H1 (cell line): ENCODE measurements around the gene UGT1A1. TPM values are rescaled to one million over a fixed set of nuclear protein-coding genes. Genes with fewer than 3 reads are reported as not detected.

Source experiments
- CTCF ChIA-PET: fragments of 300-600 bp; sonication (Branson Sonifier 250); formaldehyde crosslinking; loops from one replicate; lab custom pipeline; 2021; ENCODE audit not compliant: partially characterized antibody; lab: Charles Lee
- POLR2A ChIA-PET: fragments of 300-600 bp; sonication (Branson Sonifier 250); formaldehyde crosslinking; loops from one replicate; lab custom pipeline; 2021; ENCODE audit warnings: inconsistent platforms; ENCODE audit not compliant: partially characterized antibody; lab: Charles Lee
- DNase-seq, 2 experiments: peaks; one replicate each; pipeline versions ENCODE4 v3.0.0 to v3.0.0-alpha.2; 2010 to 2022; ENCODE audit warnings: low spot score in 2 of 2, low read depth in 1 of 2, mixed read lengths in 1 of 2
- FAIRE-seq: peaks from 2 replicates; lab custom pipeline; 2011; peaks lifted over from hg19 to GRCh38; lab: Jason Lieb, UNC
- H2AFZ ChIP-seq: 2 replicates; pipeline ENCODE4 v1.8.1; 2012; ENCODE audit warnings: low read length, inconsistent platforms
- H2AK5ac ChIP-seq: 2 replicates; pipeline ENCODE4 v1.6.1; 2013; ENCODE audit warnings: low read depth, low read length
- H2BK120ac ChIP-seq: replicated peaks from 2 replicates; pipeline ENCODE3; 2013; ENCODE audit warnings: low read depth, low read length, inconsistent platforms
- H2BK12ac ChIP-seq: 2 replicates; pipeline ENCODE4 v1.6.1; 2013; ENCODE audit warnings: low read depth, low read length
- H2BK15ac ChIP-seq: 2 replicates; pipeline ENCODE4 v1.6.1; 2013; ENCODE audit warnings: low read length
- H2BK20ac ChIP-seq: 2 replicates; pipeline ENCODE4 v1.6.1; 2013; ENCODE audit warnings: low read length
- H2BK5ac ChIP-seq: 2 replicates; pipeline ENCODE4 v1.6.1; 2013; ENCODE audit warnings: low read depth, low read length
- H3K14ac ChIP-seq: 2 replicates; pipeline ENCODE4 v1.6.1; 2013; ENCODE audit warnings: inconsistent platforms; ENCODE audit not compliant: insufficient read length
- H3K18ac ChIP-seq: 2 replicates; pipeline ENCODE4 v1.6.1; 2013; ENCODE audit warnings: low read length; ENCODE audit errors: extremely low read depth
- H3K23ac ChIP-seq: 2 replicates; pipeline ENCODE4 v1.6.1; 2013; ENCODE audit warnings: inconsistent platforms; ENCODE audit not compliant: insufficient read length
- H3K23me2 ChIP-seq: 2 replicates; pipeline ENCODE4 v1.6.1; 2013; ENCODE audit warnings: low read depth, low read length
- H3K27ac ChIP-seq: 2 replicates; pipeline ENCODE4 v1.6.1; 2011; ENCODE audit warnings: low read depth, low read length, inconsistent platforms
- H3K27me3 ChIP-seq, 4 experiments: replicated peaks in 1 of 4; 1 replicate in 1 of 4; 2 replicates in 3 of 4; pipeline versions ENCODE4 v1.6.1 to v1.8.1; 2011 to 2013; ENCODE audit warnings: low read length in 3 of 4, mild to moderate bottlenecking in 3 of 4, inconsistent platforms in 2 of 4, mixed read lengths in 2 of 4, moderate library complexity in 1 of 4; ENCODE audit not compliant: control insufficient read depth in 3 of 4, insufficient read depth in 3 of 4; ENCODE audit errors: extremely low read depth in 1 of 4
- H3K36me3 ChIP-seq, 4 experiments: 2 replicates each; pipeline versions ENCODE4 v1.6.1 to v1.8.1; 2011 to 2013; ENCODE audit warnings: mild to moderate bottlenecking in 4 of 4, low read length in 3 of 4, moderate library complexity in 2 of 4, control low read depth in 1 of 4, inconsistent platforms in 1 of 4; ENCODE audit not compliant: insufficient read depth in 4 of 4, control insufficient read depth in 2 of 4
- H3K4ac ChIP-seq: replicated peaks from 2 replicates; pipeline ENCODE3; 2013; ENCODE audit warnings: low read length, low read depth, mixed read lengths, inconsistent platforms; ENCODE audit not compliant: insufficient read length
- H3K4me1 ChIP-seq, 4 experiments: replicated peaks in 1 of 4; 1 replicate in 1 of 4; 2 replicates in 3 of 4; pipeline versions ENCODE4 v1.6.1 to v1.8.1; 2011 to 2013; ENCODE audit warnings: low read length in 3 of 4, inconsistent platforms in 2 of 4, mixed read lengths in 1 of 4; ENCODE audit not compliant: insufficient read depth in 4 of 4, control insufficient read depth in 3 of 4
- H3K4me2 ChIP-seq, 2 experiments: 2 replicates each; pipeline versions ENCODE4 v1.6.1 to v1.8.1; 2011 to 2013; ENCODE audit warnings: low read depth in 2 of 2, low read length in 2 of 2, control low read depth in 1 of 2, inconsistent platforms in 1 of 2, mild to moderate bottlenecking in 1 of 2; ENCODE audit not compliant: insufficient read depth in 1 of 2
- H3K4me3 ChIP-seq, 4 experiments: fragments of 200-600, 300-600 bp in 1 of 4; sonication (generic), shearing (Covaris generic), sonication (Bioruptor Twin) in 1 of 4; 2 replicates each; pipeline versions ENCODE4 v1.5.1 to v1.8.1; 2011 to 2016; ENCODE audit warnings: low read length in 4 of 4, low read depth in 3 of 4, control low read depth in 2 of 4, inconsistent platforms in 2 of 4, mild to moderate bottlenecking in 2 of 4, mixed read lengths in 1 of 4, moderate library complexity in 1 of 4; ENCODE audit not compliant: insufficient read depth in 2 of 4; ENCODE audit errors: extremely low read depth in 1 of 4
- H3K56ac ChIP-seq: replicated peaks from 2 replicates; pipeline ENCODE3; 2013; ENCODE audit warnings: low read depth, mild to moderate bottlenecking, mixed read lengths, low read length, inconsistent platforms; ENCODE audit not compliant: insufficient read length
- H3K79me1 ChIP-seq: 2 replicates; pipeline ENCODE4 v1.6.1; 2013; ENCODE audit warnings: low read depth, low read length, control low read depth
- H3K79me2 ChIP-seq, 2 experiments: 2 replicates each; pipeline versions ENCODE4 v1.6.1 to v1.8.1; 2012 to 2013; ENCODE audit warnings: low read length in 2 of 2, mild to moderate bottlenecking in 2 of 2, inconsistent platforms in 1 of 2; ENCODE audit not compliant: insufficient read depth in 2 of 2, control insufficient read depth in 1 of 2
- H3K9ac ChIP-seq, 4 experiments: replicated peaks in 1 of 4; 1 replicate in 1 of 4; 2 replicates in 3 of 4; pipeline versions ENCODE4 v1.6.1 to v1.8.1; 2011 to 2013; ENCODE audit warnings: low read depth in 3 of 4, low read length in 3 of 4, control low read depth in 2 of 4, mild to moderate bottlenecking in 2 of 4, moderate library complexity in 2 of 4, inconsistent platforms in 1 of 4; ENCODE audit errors: extremely low read depth in 1 of 4
- H3K9me3 ChIP-seq, 2 experiments: 2 replicates each; pipeline versions ENCODE4 v1.6.1 to v1.8.1; 2012 to 2013; ENCODE audit warnings: mild to moderate bottlenecking in 2 of 2, moderate library complexity in 2 of 2, control low read depth in 1 of 2, inconsistent platforms in 1 of 2, low read depth in 1 of 2, low read length in 1 of 2, mixed read lengths in 1 of 2; ENCODE audit not compliant: insufficient read depth in 2 of 2
- H4K20me1 ChIP-seq, 2 experiments: replicated peaks in 1 of 2; 2 replicates each; pipeline versions ENCODE3 to v1.8.1; 2011 to 2013; ENCODE audit warnings: inconsistent platforms in 2 of 2, low read length in 2 of 2, mild to moderate bottlenecking in 1 of 2; ENCODE audit not compliant: insufficient read depth in 2 of 2, control insufficient read depth in 1 of 2
- H4K5ac ChIP-seq: 2 replicates; pipeline ENCODE4 v1.6.1; 2013; ENCODE audit warnings: low read length, low read depth, mixed read lengths, inconsistent platforms; ENCODE audit not compliant: insufficient read length
- H4K8ac ChIP-seq: 2 replicates; pipeline ENCODE4 v1.8.0; 2013; ENCODE audit warnings: mild to moderate bottlenecking, moderate library complexity, low read length, inconsistent platforms; ENCODE audit not compliant: insufficient read depth; ENCODE audit errors: extremely low read depth
- H4K91ac ChIP-seq: replicated peaks from 2 replicates; pipeline ENCODE3; 2013; ENCODE audit warnings: low read length, mixed read lengths, inconsistent platforms; ENCODE audit not compliant: insufficient read length
- BACH1 ChIP-seq: IDR thresholded peaks from 2 replicates; pipeline ENCODE4 v1.6.1; 2012; ENCODE audit warnings: low read length, improper control_type of control experiment
- CREB1 ChIP-seq: IDR thresholded peaks from 2 replicates; pipeline ENCODE4 v1.6.1; 2012; ENCODE audit warnings: inconsistent platforms
- HDAC2 ChIP-seq, 2 experiments: fragments of 300-600 bp in 1 of 2; sonication (generic) in 1 of 2; IDR thresholded peaks; 2 replicates each; pipeline ENCODE4 v1.6.1; 2011 to 2012; ENCODE audit warnings: low read depth in 2 of 2, low read length in 2 of 2, mild to moderate bottlenecking in 2 of 2, moderate library complexity in 2 of 2, borderline replicate concordance in 1 of 2, inconsistent platforms in 1 of 2
- HDAC6 ChIP-seq: IDR thresholded peaks from one replicate; pipeline ENCODE4 v1.7.1; 2012; ENCODE audit warnings: low read depth, mild to moderate bottlenecking, inconsistent platforms, low read length, moderate library complexity
- KDM5A ChIP-seq: fragments of 200-600 bp; IDR thresholded peaks from 2 replicates; pipeline ENCODE4 v1.7.1; 2012; ENCODE audit warnings: mild to moderate bottlenecking, low read length, inconsistent platforms, mixed read lengths
- POLR2AphosphoS5 ChIP-seq: IDR thresholded peaks from 2 replicates; pipeline ENCODE4 v1.6.1; 2011; ENCODE audit warnings: low read depth, low read length
- RAD21 ChIP-seq, 2 experiments: IDR thresholded peaks in 1 of 2; conservative IDR thresholded peaks in 1 of 2; 2 replicates each; pipeline ENCODE4 v1.6.1; 2011; ENCODE audit warnings: low read depth in 2 of 2, low read length in 2 of 2, improper control_type of control experiment in 1 of 2, inconsistent platforms in 1 of 2, mild to moderate bottlenecking in 1 of 2, moderate library complexity in 1 of 2
- RBBP5 ChIP-seq: IDR thresholded peaks from 2 replicates; pipeline ENCODE4 v1.7.1; 2012; ENCODE audit warnings: low read depth, mild to moderate bottlenecking, inconsistent platforms, low read length, moderate library complexity, borderline replicate concordance
- RNF2 ChIP-seq: fragments of 200-900, 300-1000 bp; sonication (generic); IDR thresholded peaks from 2 replicates; pipeline ENCODE4 v1.7.1; 2016; ENCODE audit warnings: borderline replicate concordance, low read depth, mild to moderate bottlenecking, antibody characterized with exemption, low read length; ENCODE audit not compliant: poor library complexity, severe bottlenecking; ENCODE audit errors: missing control alignments
- TAF1 ChIP-seq: IDR thresholded peaks from 2 replicates; pipeline ENCODE4 v1.6.1; 2011; ENCODE audit warnings: mild to moderate bottlenecking, low read depth, low read length
- TEAD4 ChIP-seq: IDR thresholded peaks from 2 replicates; pipeline ENCODE4 v1.6.1; 2012; ENCODE audit warnings: low read depth, low read length, inconsistent platforms, mixed read lengths
- WGBS, 2 experiments: shearing (Covaris generic) in 1 of 2; methylation state at CpG; one replicate each; pipeline versions ENCODE4 v1.1.6 to v1.1.7; 2013 to 2015; ENCODE audit warnings: low lambda C conversion rate in 2 of 2, mixed read lengths in 2 of 2, inconsistent platforms in 1 of 2, low coverage in 1 of 2, missing lambda C conversion rate in 1 of 2; ENCODE audit not compliant: insufficient replicate concordance in 2 of 2, insufficient coverage in 1 of 2, insufficient read length in 1 of 2; ENCODE audit errors: extremely low coverage in 1 of 2, missing lambda C conversion rate in 1 of 2; 5-methylcytosine and 5-hydroxymethylcytosine counted together
- polyA plus RNA-seq, 7 experiments: library from polyadenylated mRNA; depleted of rRNA in 3 of 7; stranded (reverse) in 5 of 7; unstranded in 2 of 7; fragments of >200 nt in 5 of 7; fragments of 200-250 nt in 2 of 7; gene quantifications; 1 replicate in 5 of 7; 2 replicates in 1 of 7; 4 replicates in 1 of 7; pipeline versions ENCODE4 v1.2.1 to v1.2.3, GENCODE V29; 2011 to 2013; ENCODE audit warnings: missing spikeins in 2 of 7, mixed read lengths in 2 of 7
- total RNA-seq: library from RNA; stranded (reverse); fragmentation: NEBNext Ultra II Directional; extraction: Animal tissue kit (Norgen Biotek cat#: 25700); gene quantifications from 2 replicates; pipeline ENCODE4 v1.2.1, GENCODE V29; 2021
- TF ChIP-seq, protein P1 (sequence below): IDR thresholded peaks from 2 replicates; pipeline ENCODE4 v1.6.1; 2012; ENCODE audit warnings: inconsistent platforms
- TF ChIP-seq, protein P2 (sequence below): IDR thresholded peaks from 2 replicates; pipeline ENCODE4 v1.6.1; 2011; ENCODE audit warnings: low read depth, mild to moderate bottlenecking, low read length; ENCODE audit not compliant: insufficient read depth

UGT1A1 gene
- total and polyA plus RNA-seq, 2 of the 8 experiments (the other 6 are each of a cell fraction or from before 2014, with no cell fraction given): not detected

DNA sequence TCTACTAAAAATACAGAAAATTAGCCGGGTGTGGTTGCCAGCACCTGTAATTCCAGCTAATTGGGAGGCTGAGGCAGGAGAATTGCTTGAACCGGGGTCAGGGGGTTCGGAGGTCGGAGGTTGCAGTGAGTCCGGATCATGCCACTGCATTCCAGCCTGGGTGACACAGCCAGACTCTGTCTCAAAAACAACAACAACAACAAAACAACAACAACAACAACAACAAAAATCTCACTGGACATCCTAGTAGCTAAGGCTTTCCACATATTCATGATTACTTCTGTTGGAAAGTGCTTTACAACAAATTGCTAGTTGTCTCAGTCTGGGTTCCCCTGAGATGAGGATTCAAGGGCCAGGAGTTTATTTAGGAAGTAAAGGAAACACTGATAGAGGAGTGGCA, 13.8 kb downstream of the UGT1A1 start:
- no peak overlapping the region for H4K91ac ChIP-seq
- H2AK5ac ChIP-seq: no peak overlapping the region
- H3K4me2 ChIP-seq: no peak overlapping the region
- H3K56ac ChIP-seq: no peak overlapping the region
- no peaks in the 10 kb centered on the region for H4K20me1 ChIP-seq
- no peak overlapping the region for H3K14ac ChIP-seq
- no peak overlapping the region for H3K18ac ChIP-seq
- no peak overlapping the region for H2BK5ac ChIP-seq
- H3K27ac ChIP-seq: no peak overlapping the region
- no peak overlapping the region for H2AFZ ChIP-seq
- no peak for FAIRE-seq
- H4K8ac ChIP-seq: no peak overlapping the region
- WGBS, 2 experiments: 94% methylated on average over 5 of the region's 5 CpGs; no CpG with 5 or more reads in 1 of the 2 experiments
- H2BK120ac ChIP-seq: no peak overlapping the region
- no peaks in the 10 kb centered on the region for H3K79me1 ChIP-seq
- no peak overlapping the region for H3K4me3 ChIP-seq
- H3K79me2 ChIP-seq: no peaks in the 10 kb centered on the region
- no peak overlapping the region for H2BK12ac ChIP-seq
- no peak overlapping the region for H4K5ac ChIP-seq
- H3K4me1 ChIP-seq: no peaks in the 10 kb centered on the region
- CTCF ChIA-PET: no interaction called here
- POLR2A ChIA-PET: no interaction called here
- no peaks in the 10 kb centered on the region for H3K36me3 ChIP-seq
- peaks cover 2% of the 10 kb centered on the region; the same call in 1 of the 2 replicates for H3K23me2 ChIP-seq
- no peaks in the 10 kb centered on the region for H3K27me3 ChIP-seq
- no peak overlapping the region for H3K4ac ChIP-seq
- no peak overlapping the region for H3K9ac ChIP-seq
- peaks cover 7 to 17% of the 10 kb centered on the region in 2 experiments; a peak in 3 of 4 replicates for H3K9me3 ChIP-seq
- no peak overlapping the region for H2BK20ac ChIP-seq
- H2BK15ac ChIP-seq: no peak overlapping the region
- no peak for DNase-seq
- no peak overlapping the region for H3K23ac ChIP-seq
- TF ChIP-seq HDAC2 (IDR thresholded peaks at IDR 0.05; ENCODE audit: borderline replicate concordance in 1 of 2, low read depth in 2 of 2, low read length in 2 of 2) (no peak), CREB1 (no peak), TAF1 (no peak), RAD21 (IDR thresholded peaks at IDR 0.05 in 1 of 2, conservative IDR thresholded peaks at IDR 0.05 in 1 of 2; ENCODE audit: low read depth in 2 of 2, low read length in 2 of 2) (no peak), POLR2AphosphoS5 (no peak), RNF2 (no peak), TEAD4 (no peak), HDAC6 (no peak), BACH1 (no peak), KDM5A (no peak), RBBP5 (no peak)
- TF ChIP-seq, protein P1, sequence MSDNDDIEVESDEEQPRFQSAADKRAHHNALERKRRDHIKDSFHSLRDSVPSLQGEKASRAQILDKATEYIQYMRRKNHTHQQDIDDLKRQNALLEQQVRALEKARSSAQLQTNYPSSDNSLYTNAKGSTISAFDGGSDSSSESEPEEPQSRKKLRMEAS: no peak
- TF ChIP-seq, protein P2, sequence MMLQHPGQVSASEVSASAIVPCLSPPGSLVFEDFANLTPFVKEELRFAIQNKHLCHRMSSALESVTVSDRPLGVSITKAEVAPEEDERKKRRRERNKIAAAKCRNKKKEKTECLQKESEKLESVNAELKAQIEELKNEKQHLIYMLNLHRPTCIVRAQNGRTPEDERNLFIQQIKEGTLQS: no peak
